Gastrocnemius medialis (tissue), 4 donors: ENCODE results near the gene CDC42EP5. TPM values are rescaled to one million over a fixed set of nuclear protein-coding genes. Genes with fewer than 3 reads are reported as not detected.

Source experiments
- total RNA-seq, 4 donors: library from RNA; depleted of rRNA; stranded (reverse); fragments of >200 nt; gene quantifications; one replicate each; pipeline versions ENCODE4 v1.1.0 to v1.2.3, GENCODE V29; 2016

The CDC42EP5 gene
- total RNA-seq, 4 donors from 2014 or later = 0.83 to 4.6 (median 4.2) TPM; not detected in 1

Other genes with a start within 250 kb of the CDC42EP5 start
- 1 to 10 TPM in 1 of 4 donors, under 1 TPM in 2, not detected in 1; 0.19 to 1.1 (median 0.52) TPM for gene LILRA6, start 230.5 kb downstream of the CDC42EP5 start, total RNA-seq
- gene LILRB5, start 216.0 kb downstream of the CDC42EP5 start, total RNA-seq = 1 to 10 TPM in 3 of 4 donors, under 1 TPM in 1; 0.70 to 5.9 (median 3.3) TPM
- 1 to 10 TPM in 3 of 4 donors, under 1 TPM in 1; 0.61 to 1.3 (median 1.2) TPM for gene LILRB2, start 192.2 kb downstream of the CDC42EP5 start, total RNA-seq
- gene LILRA5, start 160.1 kb downstream of the CDC42EP5 start, total RNA-seq = 1 to 10 TPM in 2 of 4 donors, under 1 TPM in 1, not detected in 1; 0.98 to 2.4 (median 1.1) TPM
- gene LILRA4, start 134.1 kb downstream of the CDC42EP5 start, total RNA-seq = not detected
- gene LAIR1, start 108.4 kb downstream of the CDC42EP5 start, total RNA-seq = 1 to 10 TPM in 3 of 4 donors, under 1 TPM in 1; 0.12 to 3.5 (median 2.9) TPM
- gene TTYH1, start 57.8 kb downstream of the CDC42EP5 start, total RNA-seq = under 1 TPM in 1 of 4 donors, not detected in 3; 0.41 TPM
- 10 to 100 TPM in 3 of 4 donors, 1 to 10 TPM in 1; 9.9 to 49.5 (median 15.5) TPM for gene LENG8, start 24.1 kb downstream of the CDC42EP5 start, total RNA-seq
- 1 to 10 TPM; 1.5 to 4.9 (median 3.4) TPM for gene LENG9, start 9.5 kb downstream of the CDC42EP5 start, total RNA-seq
- not detected for gene LAIR2, start 29.5 kb upstream of the CDC42EP5 start, total RNA-seq
- gene LILRA2, start 100.5 kb upstream of the CDC42EP5 start, total RNA-seq = 1 to 10 TPM in 1 of 4 donors, under 1 TPM in 2, not detected in 1; 0.44 to 1.0 (median 0.91) TPM
- gene LILRA1, start 120.3 kb upstream of the CDC42EP5 start, total RNA-seq = under 1 TPM in 2 of 4 donors, not detected in 2; 0.40 to 0.62 TPM
- gene LILRB1, start 157.2 kb upstream of the CDC42EP5 start, total RNA-seq = under 1 TPM in 2 of 4 donors, not detected in 2; 0.39 to 0.69 TPM
- 1 to 10 TPM in 2 of 4 donors, under 1 TPM in 2; 0.24 to 4.0 (median 1.0) TPM for gene LILRB4, start 189.7 kb upstream of the CDC42EP5 start, total RNA-seq